Coronary artery (tissue), 2 donors: ENCODE results near the gene RCCD1.
"Not testable (repeated sequence)": the region's sequence is repeated elsewhere in the genome, so short reads cannot be mapped to it uniquely, and the experiment has no call there.

Experiments used
- DNase-seq: peaks from one replicate; pipeline ENCODE4 v3.0.0-alpha.2; 2017; ENCODE audit warnings: low spot score
- H3K27ac ChIP-seq, 2 donors: fragments of 200-600 bp; sonication (generic); one replicate each; pipeline ENCODE4 v1.5.1; 2016 to 2019
- H3K4me3 ChIP-seq: fragments of 200-600 bp; sonication (generic); 2 replicates; pipeline ENCODE4 v1.5.1; 2016; ENCODE audit warnings: mild to moderate bottlenecking, moderate library complexity
- CTCF ChIP-seq: fragments of 200-600 bp; sonication (generic); IDR thresholded peaks from one replicate; pipeline ENCODE4 v1.5.1; 2019; ENCODE audit warnings: antibody characterized with exemption

Gene RCCD1

GRCh38 chr15:90954712-90955623, at the start of gene RCCD1:
Gene RCCD1, plus strand, starts transcription at chr15:90954884. Its CDS starts 1,851 bp downstream, at chr15:90956735.
- peak; percentile 96 for DNase-seq
- peak within 1 kb of the TSS; percentile 95 to 96 for H3K27ac ChIP-seq
- H3K4me3 ChIP-seq = peak within 1 kb of the TSS; percentile 92
- no peak for TF ChIP-seq CTCF

DNA sequence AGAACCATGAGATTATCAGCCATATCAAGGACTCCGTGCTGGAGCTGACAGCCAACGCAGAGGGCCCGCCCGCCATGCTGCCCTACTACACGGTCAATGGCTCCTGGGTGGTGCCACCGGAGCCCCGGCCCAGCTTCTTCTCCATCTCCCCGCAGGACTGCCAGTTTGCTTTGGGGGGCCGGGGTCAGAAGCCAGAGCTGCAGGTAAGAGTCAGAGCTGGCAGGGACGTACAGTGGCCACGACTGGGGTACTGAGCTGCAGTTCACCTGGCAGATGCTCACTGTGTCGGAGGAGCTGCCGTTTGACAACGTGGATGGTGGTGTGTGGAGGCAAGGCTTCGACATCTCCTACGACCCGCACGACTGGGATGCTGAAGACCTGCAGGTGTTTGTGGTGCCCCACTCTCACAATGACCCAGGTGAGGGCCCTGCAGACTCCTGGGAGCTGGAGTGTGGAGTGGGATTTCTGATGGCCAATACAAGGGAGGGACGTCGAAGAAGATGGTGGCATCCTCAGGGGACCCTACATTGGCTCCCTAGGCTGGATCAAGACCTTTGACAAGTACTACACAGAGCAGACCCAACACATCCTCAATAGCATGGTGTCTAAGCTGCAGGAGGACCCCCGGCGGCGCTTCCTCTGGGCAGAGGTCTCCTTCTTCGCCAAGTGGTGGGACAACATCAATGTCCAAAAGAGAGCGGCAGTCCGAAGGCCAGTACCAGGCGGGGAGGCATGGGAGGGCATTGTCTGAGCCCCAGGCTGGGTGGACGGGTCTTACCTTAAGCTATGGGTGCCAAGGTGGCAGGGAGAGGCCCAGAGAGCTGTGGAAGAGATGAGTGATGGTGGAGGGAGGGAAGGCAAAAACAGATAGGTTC, 49.1 kb upstream of the RCCD1 start:
- DNase-seq = no peak
- no peak for TF ChIP-seq CTCF
- H3K4me3 ChIP-seq = no peak overlapping the region

GRCh38 chr15:90906181-90906849, 48.4 kb upstream of the RCCD1 start:
- no peak overlapping the region for H3K27ac ChIP-seq
- H3K4me3 ChIP-seq = no peak overlapping the region
- no peak for DNase-seq
- no peak for TF ChIP-seq CTCF

More for the DNA sequence above, 49.1 kb upstream of the RCCD1 start:
- H3K27ac ChIP-seq = no peak overlapping the region

GRCh38 chr15:90907051-90907660, 47.5 kb upstream of the RCCD1 start:
- Histone ChIP-seq H3K4me3 (no peak overlapping the region), H3K27ac (peak overlapping the region in 1 of 2 donors; percentile 61)
- TF ChIP-seq CTCF = no peak
- no peak for DNase-seq

DNA sequence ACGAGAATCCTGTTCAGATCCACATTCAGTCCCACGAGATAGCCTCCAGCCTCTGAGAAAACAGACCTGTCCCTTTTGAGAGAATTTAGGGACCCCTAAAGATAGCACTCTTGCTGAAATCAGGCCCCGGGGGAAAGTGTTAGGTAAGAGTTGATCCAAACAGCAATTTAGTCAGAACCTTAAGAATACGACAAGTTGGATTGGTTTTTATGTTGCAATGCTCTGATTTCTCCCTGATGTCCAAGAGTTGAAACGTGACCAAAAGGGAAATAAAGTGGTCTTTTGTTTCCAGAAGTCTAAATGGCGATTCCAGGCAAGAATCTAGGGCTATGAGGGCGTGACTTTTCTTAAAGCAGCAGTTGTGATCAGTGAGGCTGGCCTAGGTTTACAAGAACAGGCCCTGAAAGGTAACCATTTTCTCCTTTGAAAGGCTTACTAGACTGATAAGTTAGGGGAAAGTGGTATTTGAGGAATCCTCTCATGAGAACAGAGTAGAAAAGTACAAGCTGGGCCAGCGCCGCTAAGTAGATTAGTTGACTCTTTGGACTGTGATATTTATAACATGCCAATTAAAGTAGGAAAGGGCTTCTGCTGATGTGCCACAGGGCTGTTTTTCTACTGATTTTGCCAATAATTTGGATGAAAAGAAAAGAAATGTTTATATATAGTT, 46.7 kb upstream of the RCCD1 start:
- DNase-seq = no peak
- H3K4me3 ChIP-seq = no peak overlapping the region
- TF ChIP-seq CTCF = no peak
- H3K27ac ChIP-seq = peak overlapping the region in 1 of 2 donors; percentile 61

- not testable (repeated sequence) for H3K27ac ChIP-seq, DNase-seq, H3K4me3 ChIP-seq
These were observed 45.2 kb upstream of the RCCD1 start for GRCh38 chr15:90909449-90909848.
